Adrenal gland (tissue), 12 donors: Measurements from ENCODE around the gene AMBRA1. TPM values are rescaled to one million over a fixed set of nuclear protein-coding genes. Genes with fewer than 3 reads are reported as not detected.
A peak's percentile ranks its signal among the peaks of the same experiment; 100 is the strongest.

ENCODE experiments used
- DNase-seq, 7 donors: peaks; one replicate each; pipeline ENCODE4 v3.0.0-alpha.2; 2019 to 2020
- H3K27ac ChIP-seq, 5 donors: fragments of 200-600 bp; sonication (generic) in 4 of 5; 1 replicate in 3 of 5; 2 replicates in 2 of 5; pipeline versions ENCODE4 v1.5.1 to v1.8.0; 2016 to 2020; ENCODE audit warnings: mild to moderate bottlenecking in 1 of 5
- H3K27me3 ChIP-seq: fragments of 200-600 bp; 2 replicates; pipeline ENCODE4 v1.8.0; 2021
- H3K36me3 ChIP-seq, 2 donors: fragments of 200-600 bp; replicated peaks in 1 of 2; 1 replicate in 1 of 2; 2 replicates in 1 of 2; pipeline versions ENCODE4 v1.5.1 to v1.8.0; 2018 to 2022
- H3K4me1 ChIP-seq, 2 donors: fragments of 200-600 bp; replicated peaks in 1 of 2; 1 replicate in 1 of 2; 2 replicates in 1 of 2; pipeline versions ENCODE4 v1.5.1 to v1.8.0; 2018 to 2021
- H3K4me3 ChIP-seq, 4 donors: fragments of 200-600 bp; sonication (generic) in 3 of 4; one replicate each; pipeline ENCODE4 v1.5.1; 2016 to 2018
- H3K9me3 ChIP-seq, 3 donors: fragments of 200-600 bp; sonication (generic) in 1 of 3; replicated peaks in 1 of 3; 1 replicate in 2 of 3; 2 replicates in 1 of 3; pipeline versions ENCODE4 v1.5.1 to v1.8.0; 2016 to 2021
- CTCF ChIP-seq, 6 experiments: fragments of 450-650 bp in 4 of 6; fragments of 200-600 bp in 2 of 6; sonication (generic) in 1 of 6; IDR thresholded peaks; 1 replicate in 5 of 6; 2 replicates in 1 of 6; pipeline versions ENCODE4 v1.5.1 to v1.8.0; 2016 to 2021; ENCODE audit warnings: antibody characterized with exemption in 6 of 6, mild to moderate bottlenecking in 2 of 6, moderate library complexity in 1 of 6
- POLR2A ChIP-seq, 2 donors: fragments of 450-650 bp; IDR thresholded peaks; one replicate each; pipeline ENCODE4 v1.6.1; 2017; ENCODE audit warnings: antibody characterized with exemption in 2 of 2, mild to moderate bottlenecking in 2 of 2, moderate library complexity in 1 of 2
- WGBS, 4 donors: extraction: QIAGEN DNeasy Blood & Tissue Kit in 2 of 4; methylation state at CpG; one replicate each; pipeline versions ENCODE4 v1.1.5 to v1.1.7; 2013 to 2017; 5-methylcytosine and 5-hydroxymethylcytosine counted together
- intact Hi-C, 2 donors: fragments of 100-400 bp; cut with DNase I; formaldehyde crosslinking; loops; one replicate each; pipeline versions ENCODE4 v1.14.1 to v1.15.0; 2022 to 2023
- polyA plus RNA-seq, 3 donors: library from polyadenylated mRNA; stranded (reverse); fragments of 200-250 nt in 2 of 3; fragments of 350-450 nt in 1 of 3; fragmentation: Illumina TruSeq in 1 of 3; extraction: RNeasy Lipid Tissue Mini Kit (QIAGEN cat#74804) in 1 of 3; gene quantifications; one replicate each; pipeline ENCODE4 v1.2.3, GENCODE V29; 2013 to 2014
- total RNA-seq, 9 donors: library from RNA; depleted of rRNA in 4 of 9; stranded (reverse); fragments of >200 nt in 4 of 9; fragments of 120-200 nt in 1 of 9; fragmentation: NEBNext Ultra II Directional in 1 of 9; extraction: Animal tissue kit (Norgen Biotek cat#: 25700) in 1 of 9; gene quantifications; one replicate each; pipeline versions ENCODE4 v1.1.0 to v1.2.4, GENCODE V29; 2013 to 2023
- donor health status: healthy with polysubstance abuse.
- donor health status: Bipolar disorder and iron deficiency.
- donor health status: DM: yes; HTN: yes; CAD: no.
- donor health status: DM: no; HTN: no; CAD: no.
- donor health status: DM: no; HTN: no; CAD: no.
- donor health status: DM: yes; HTN: yes; CAD: no.

Gene AMBRA1
- total and polyA plus RNA-seq, 12 donors = 16.2 to 73.3 (median 49.7) TPM

GRCh38 chr11:46475926-46476545, 117.8 kb downstream of the AMBRA1 start:
- 89 to 93% (median 92%) methylated on average over 5 of the region's 5 CpGs for WGBS, 4 donors
- H3K4me3 ChIP-seq = no peak overlapping the region
- no peaks in the 10 kb centered on the region for H3K36me3 ChIP-seq
- no peak for DNase-seq
- peaks cover 17 to 35% of the 10 kb centered on the region in 2 donors for H3K4me1 ChIP-seq
- intact Hi-C loops = no loop called here
- no peaks in the 10 kb centered on the region for H3K27me3 ChIP-seq
- H3K9me3 ChIP-seq = no peaks in the 10 kb centered on the region
- TF ChIP-seq POLR2A (IDR thresholded peaks at IDR 0.05) (no peak), CTCF (IDR thresholded peaks at IDR 0.05) (no peak)
- no peak overlapping the region for H3K27ac ChIP-seq

- H3K4me3 ChIP-seq = no peak overlapping the region
- H3K27ac ChIP-seq = no peak overlapping the region
- no peaks in the 10 kb centered on the region for H3K9me3 ChIP-seq
- peaks cover 17 to 29% of the 10 kb centered on the region in 2 donors for H3K4me1 ChIP-seq
- DNase-seq = no peak
- 77 to 82% (median 79%) methylated on average over 7 of the region's 7 CpGs for WGBS, 4 donors
- intact Hi-C loops = no loop called here
- H3K27me3 ChIP-seq = no peaks in the 10 kb centered on the region
- H3K36me3 ChIP-seq = no peaks in the 10 kb centered on the region
- TF ChIP-seq CTCF (IDR thresholded peaks at IDR 0.05) = no peak
- TF ChIP-seq POLR2A (IDR thresholded peaks at IDR 0.05) = no peak
Measured at GRCh38 chr11:46475051-46475925, 118.5 kb downstream of the AMBRA1 start.

DNA sequence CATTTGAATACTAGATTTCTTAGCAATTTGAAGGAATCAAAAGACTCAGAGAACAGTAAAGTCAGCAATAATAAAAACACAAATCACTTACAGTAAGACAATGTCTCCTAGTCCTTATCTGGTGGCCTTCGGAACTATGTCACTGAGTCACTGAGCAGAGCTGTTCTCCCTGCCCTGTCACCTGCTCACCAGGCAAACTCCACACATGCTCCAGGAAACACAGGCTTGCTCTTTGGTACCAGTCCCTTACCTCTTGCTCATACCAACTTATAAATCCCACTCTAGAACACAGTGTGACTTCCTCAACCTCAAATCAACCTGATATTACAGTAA, 121.2 kb downstream of the AMBRA1 start:
- intact Hi-C loops = no loop called here
- H3K4me1 ChIP-seq = peaks cover 17 to 29% of the 10 kb centered on the region in 2 donors
- TF ChIP-seq CTCF (IDR thresholded peaks at IDR 0.05) (no peak), POLR2A (IDR thresholded peaks at IDR 0.05) (no peak)
- DNase-seq = peak; percentile 59 to 85 (median 82)
- 17 to 45% (median 28%) methylated on average over 1 of the region's 1 CpG for WGBS, 4 donors
- H3K36me3 ChIP-seq = no peaks in the 10 kb centered on the region
- H3K4me3 ChIP-seq = no peak overlapping the region
- no peaks in the 10 kb centered on the region for H3K9me3 ChIP-seq
- H3K27ac ChIP-seq = peak overlapping the region in 3 of 5 donors; percentile 49 to 62 (median 56)
- H3K27me3 ChIP-seq = no peaks in the 10 kb centered on the region

- H3K27me3 ChIP-seq = no peaks in the 10 kb centered on the region
- H3K27ac ChIP-seq = peak overlapping the region in 2 of 5 donors; percentile 32 to 62
- H3K9me3 ChIP-seq = no peaks in the 10 kb centered on the region
- peaks cover 17 to 29% of the 10 kb centered on the region in 2 donors for H3K4me1 ChIP-seq
- DNase-seq = no peak
- H3K36me3 ChIP-seq = no peaks in the 10 kb centered on the region
- intact Hi-C loops = no loop called here
- WGBS, 4 donors = 69 to 79% (median 75%) methylated on average over 5 of the region's 5 CpGs
- TF ChIP-seq CTCF (IDR thresholded peaks at IDR 0.05) (no peak), POLR2A (IDR thresholded peaks at IDR 0.05) (no peak)
- H3K4me3 ChIP-seq = no peak overlapping the region
Measured at GRCh38 chr11:46471943-46472661, 121.7 kb downstream of the AMBRA1 start.
